ENCODE data around the gene THADA.

THADA gene

DNA sequence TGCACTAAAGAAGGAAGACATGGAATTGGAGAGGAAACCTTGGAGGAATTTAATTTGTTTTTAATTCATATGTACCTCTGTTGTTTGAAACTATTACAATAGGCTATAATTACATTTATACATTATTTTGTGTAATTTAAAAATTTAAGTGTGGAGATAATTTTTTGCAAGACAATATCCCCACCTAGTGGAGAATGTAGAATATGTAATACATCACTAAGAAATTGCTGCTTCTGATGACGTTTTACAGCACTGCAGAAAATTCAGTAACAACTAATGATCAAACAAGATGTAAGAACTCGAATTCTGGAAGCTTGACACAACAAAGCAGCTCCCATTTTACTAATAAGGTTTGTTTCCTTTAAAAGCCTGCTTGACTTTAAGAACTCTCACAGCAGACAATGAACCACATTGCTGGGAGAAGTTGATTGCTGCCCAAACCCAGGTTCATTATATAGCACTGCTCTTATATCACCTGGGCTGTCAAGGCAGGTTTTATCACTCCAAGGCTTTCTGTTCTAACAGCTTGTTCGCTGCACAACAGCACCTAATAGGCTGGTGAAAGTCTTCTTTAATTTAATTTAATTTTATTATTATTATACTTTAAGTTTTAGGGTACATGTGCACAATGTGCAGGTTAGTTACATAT, 53.4 kb downstream of the THADA start:
- H3K4me3 ChIP-seq (ENCODE audit: low read depth, low read length): no peak overlapping the region
- TF ChIP-seq, protein P1, sequence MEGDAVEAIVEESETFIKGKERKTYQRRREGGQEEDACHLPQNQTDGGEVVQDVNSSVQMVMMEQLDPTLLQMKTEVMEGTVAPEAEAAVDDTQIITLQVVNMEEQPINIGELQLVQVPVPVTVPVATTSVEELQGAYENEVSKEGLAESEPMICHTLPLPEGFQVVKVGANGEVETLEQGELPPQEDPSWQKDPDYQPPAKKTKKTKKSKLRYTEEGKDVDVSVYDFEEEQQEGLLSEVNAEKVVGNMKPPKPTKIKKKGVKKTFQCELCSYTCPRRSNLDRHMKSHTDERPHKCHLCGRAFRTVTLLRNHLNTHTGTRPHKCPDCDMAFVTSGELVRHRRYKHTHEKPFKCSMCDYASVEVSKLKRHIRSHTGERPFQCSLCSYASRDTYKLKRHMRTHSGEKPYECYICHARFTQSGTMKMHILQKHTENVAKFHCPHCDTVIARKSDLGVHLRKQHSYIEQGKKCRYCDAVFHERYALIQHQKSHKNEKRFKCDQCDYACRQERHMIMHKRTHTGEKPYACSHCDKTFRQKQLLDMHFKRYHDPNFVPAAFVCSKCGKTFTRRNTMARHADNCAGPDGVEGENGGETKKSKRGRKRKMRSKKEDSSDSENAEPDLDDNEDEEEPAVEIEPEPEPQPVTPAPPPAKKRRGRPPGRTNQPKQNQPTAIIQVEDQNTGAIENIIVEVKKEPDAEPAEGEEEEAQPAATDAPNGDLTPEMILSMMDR (IDR thresholded peaks at IDR 0.05; ENCODE audit: low read depth, low read length): peak; percentile 31
- in situ Hi-C loops (cut with HindIII; ENCODE audit: low sequenced_read_pairs): no loop called here
- DNase-seq (ENCODE audit: low read depth, low spot score): peak; percentile 76

DNA sequence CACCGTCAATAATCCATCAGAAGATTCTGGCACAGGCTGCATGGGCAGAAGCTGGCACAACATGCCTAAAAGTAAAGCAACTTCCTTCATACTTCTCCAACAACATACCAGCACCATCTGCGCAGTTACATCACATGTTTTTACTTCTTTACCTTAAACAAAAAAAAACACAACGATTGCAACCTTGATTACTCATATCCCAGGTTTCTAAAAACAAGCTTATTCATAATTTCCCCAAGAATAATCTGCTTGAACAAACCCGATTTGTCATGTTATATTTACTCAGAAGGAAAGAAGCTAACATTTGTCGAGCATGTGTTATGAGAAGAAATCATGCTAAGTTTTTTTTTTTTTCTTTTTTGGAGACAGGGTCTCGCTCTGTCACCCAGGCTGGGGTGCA, 54.7 kb downstream of the THADA start:
- in situ Hi-C loops (cut with HindIII; ENCODE audit: low sequenced_read_pairs): no loop called here
- DNase-seq (ENCODE audit: low read depth, low spot score): no peak
- no peak overlapping the region for H3K4me3 ChIP-seq (ENCODE audit: low read depth, low read length)
- TF ChIP-seq, protein P1 (IDR thresholded peaks at IDR 0.05; ENCODE audit: low read depth, low read length): no peak

DNA sequence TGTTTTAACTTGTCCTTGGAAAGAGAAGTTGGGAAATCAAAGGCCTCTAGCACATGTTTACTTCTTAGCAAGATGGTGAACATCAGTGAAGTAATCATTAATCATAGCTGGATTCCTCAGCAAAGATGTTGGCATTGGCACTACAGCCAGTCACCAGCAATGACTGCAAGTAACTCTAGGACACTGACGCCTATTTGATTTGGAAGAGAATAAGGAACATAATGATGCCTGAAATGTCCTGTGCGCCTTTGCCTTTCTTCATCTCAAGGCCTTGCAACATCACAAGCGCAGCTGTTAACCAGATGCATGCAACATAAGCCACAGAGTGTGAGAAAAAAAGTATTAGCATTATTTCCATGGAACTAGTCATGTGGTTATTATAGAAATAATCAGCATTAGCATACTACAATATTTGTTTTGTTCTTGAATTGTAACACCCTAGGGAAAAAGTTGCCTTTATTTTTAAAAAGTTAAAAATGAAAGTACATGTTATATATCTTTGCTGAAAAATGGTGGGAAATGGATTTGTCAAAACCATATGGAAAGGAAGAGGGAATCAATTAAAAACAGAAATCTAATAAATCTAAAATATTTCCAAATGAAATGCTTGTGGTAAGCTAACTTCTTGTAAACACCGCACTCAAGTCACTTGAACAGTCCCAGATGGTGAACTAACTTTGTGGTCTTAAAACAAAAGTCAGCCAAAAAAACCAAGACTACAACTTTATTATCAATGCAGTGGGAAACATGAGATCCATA, 55.6 kb downstream of the THADA start:
- TF ChIP-seq, protein P1 (IDR thresholded peaks at IDR 0.05; ENCODE audit: low read depth, low read length): no peak
- H3K4me3 ChIP-seq (ENCODE audit: low read depth, low read length): no peak overlapping the region
- peak; percentile 82 for DNase-seq (ENCODE audit: low read depth, low spot score)
- in situ Hi-C loops (cut with HindIII; ENCODE audit: low sequenced_read_pairs): no loop called here

DNA sequence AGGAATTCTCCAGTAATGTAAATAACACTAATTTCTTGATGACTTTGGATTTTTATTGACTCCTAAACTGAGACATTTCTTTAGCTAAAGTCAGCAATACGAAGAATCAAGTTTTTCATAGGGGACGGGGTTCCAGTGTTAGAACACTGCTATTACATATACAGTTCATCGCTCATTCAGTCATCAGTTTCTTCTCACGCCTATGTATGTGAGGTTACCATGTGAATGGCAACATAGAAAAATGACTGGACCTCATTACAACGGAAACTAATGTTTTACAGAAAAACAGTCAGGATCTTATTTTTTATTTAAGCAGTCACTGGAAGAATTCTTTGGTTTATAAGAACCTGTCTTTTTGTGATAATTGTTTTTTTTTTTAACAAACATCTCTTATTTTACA, 56.4 kb downstream of the THADA start:
- in situ Hi-C loops (cut with HindIII; ENCODE audit: low sequenced_read_pairs): no loop called here

DNA sequence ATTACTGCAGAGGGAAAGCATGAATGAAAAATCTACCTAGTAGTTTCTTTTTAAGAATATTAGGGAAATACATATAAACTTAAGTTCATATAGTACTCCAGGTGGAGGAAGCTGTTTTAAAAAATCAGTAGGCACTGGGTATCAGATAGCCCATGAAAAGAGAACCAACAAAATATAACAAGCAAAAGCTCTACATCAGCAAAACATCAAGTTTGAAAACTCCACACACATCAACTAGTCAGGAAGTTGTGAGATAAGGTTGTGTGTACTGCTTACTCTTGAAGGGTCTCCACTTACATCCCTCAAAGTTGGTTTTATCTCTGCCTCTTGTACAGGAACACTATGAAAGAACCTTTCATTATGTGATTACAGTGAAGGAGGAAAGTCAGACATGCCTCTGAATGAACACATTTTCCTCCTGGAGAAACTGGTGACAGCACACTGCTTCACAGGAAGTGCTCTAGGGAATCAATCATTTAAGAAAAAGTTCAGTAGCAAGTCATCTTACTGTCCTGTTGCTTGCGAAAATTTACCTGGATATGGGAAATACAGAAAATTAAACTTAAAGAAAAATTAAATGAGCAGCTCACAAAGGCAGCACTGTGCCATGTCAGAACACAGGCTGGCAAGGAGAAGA, 57.7 kb downstream of the THADA start:
- in situ Hi-C loops (cut with HindIII; ENCODE audit: low sequenced_read_pairs): no loop called here
- no peak overlapping the region for H3K4me3 ChIP-seq (ENCODE audit: low read depth, low read length)
- TF ChIP-seq, protein P1 (IDR thresholded peaks at IDR 0.05; ENCODE audit: low read depth, low read length): no peak
- no peak for DNase-seq (ENCODE audit: low read depth, low spot score)

More for the DNA sequence above, 56.4 kb downstream of the THADA start:
- DNase-seq (ENCODE audit: low read depth, low spot score): no peak
- TF ChIP-seq, protein P1 (IDR thresholded peaks at IDR 0.05; ENCODE audit: low read depth, low read length): no peak
- H3K4me3 ChIP-seq (ENCODE audit: low read depth, low read length): no peak overlapping the region

DNA sequence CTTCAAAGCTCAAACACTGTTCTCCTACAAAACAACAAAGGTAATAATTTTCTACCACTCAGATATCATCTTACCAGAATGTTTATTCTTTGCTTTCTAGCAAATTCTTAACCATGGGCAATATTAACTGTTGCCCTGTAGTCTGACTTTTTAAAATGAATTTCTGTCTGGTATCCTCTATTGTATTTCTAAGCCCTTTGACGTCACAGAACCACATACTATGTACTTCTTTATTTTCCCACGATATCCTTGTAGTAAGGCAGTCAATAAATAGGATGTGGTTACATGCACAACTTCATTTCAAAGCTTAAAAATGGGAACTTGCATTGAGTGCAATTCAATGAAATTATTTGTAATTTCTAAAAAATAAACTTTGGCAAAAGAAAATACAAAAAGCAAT, 58.7 kb downstream of the THADA start:
- TF ChIP-seq, protein P1 (IDR thresholded peaks at IDR 0.05; ENCODE audit: low read depth, low read length): no peak
- peak; percentile 39 for DNase-seq (ENCODE audit: low read depth, low spot score)
- no peak overlapping the region for H3K4me3 ChIP-seq (ENCODE audit: low read depth, low read length)
- in situ Hi-C loops (cut with HindIII; ENCODE audit: low sequenced_read_pairs): no loop called here
